Measurements from ENCODE around the gene ZNF879. TPM values are rescaled to one million over a fixed set of nuclear protein-coding genes. Genes with fewer than 3 reads are reported as not detected.

ZNF879 gene
- total RNA-seq, 3 donors from 2014 or later (not counting 1 experiment from before 2014, with no cell fraction given), result 4.2 to 7.6 (median 5.1) TPM

GRCh38 chr5:178993955-178994579, 29.5 kb upstream of the ZNF879 start:
- no peak for TF ChIP-seq CTCF (IDR thresholded peaks at IDR 0.05)

GRCh38 chr5:178994580-178995340, 28.8 kb upstream of the ZNF879 start, which contains the start of gene GRM6:
GRM6 (minus strand) TSS chr5:178995320; CDS start chr5:178994944, 376 bp downstream.
- no peaks in the 10 kb centered on the region for H3K36me3 Mint-ChIP-seq
- no peaks in the 10 kb centered on the region for H3K36me3 ChIP-seq (ENCODE audit: control insufficient read depth, insufficient read depth, low read length)
- H3K27me3 Mint-ChIP-seq (ENCODE audit: low read depth in 2 of 2), result peaks cover 24 to 32% of the 10 kb centered on the region in 2 donors
- WGBS (ENCODE audit: insufficient coverage), result 7% methylated on average over 97 of the region's 97 CpGs
- H3K4me1 ChIP-seq (ENCODE audit: control insufficient read depth, insufficient read depth, low read length), result no peaks in the 10 kb centered on the region
- no peak for TF ChIP-seq CTCF (IDR thresholded peaks at IDR 0.05)
- H3K4me3 ChIP-seq (ENCODE audit: low read length), result no peak within 1 kb of the TSS
- H3K9me3 Mint-ChIP-seq, result no peaks in the 10 kb centered on the region
- H3K27me3 ChIP-seq (ENCODE audit: control insufficient read depth, insufficient read depth, low read length), result no peaks in the 10 kb centered on the region
- H3K27ac ChIP-seq (ENCODE audit: low read length), result no peak within 1 kb of the TSS
- no peak within 1 kb of the TSS for H3K27ac Mint-ChIP-seq
- ATAC-seq, result no peak
- no peak within 1 kb of the TSS for H3K4me3 Mint-ChIP-seq
- H3K9me3 ChIP-seq (ENCODE audit: control insufficient read depth, insufficient read depth, low read length), result peaks cover 4% of the 10 kb centered on the region
- no peak for DNase-seq
- H3K4me1 Mint-ChIP-seq, result no peaks in the 10 kb centered on the region
- intact Hi-C loops (cut with micrococcal nuclease), result no loop called here

More at GRCh38 chr5:178993955-178994579, 29.5 kb upstream of the ZNF879 start:
- no peaks in the 10 kb centered on the region for H3K36me3 Mint-ChIP-seq
- H3K27me3 Mint-ChIP-seq (ENCODE audit: low read depth in 2 of 2), result peaks cover 24 to 32% of the 10 kb centered on the region in 2 donors
- no peak overlapping the region for H3K4me3 ChIP-seq (ENCODE audit: low read length)
- no peak overlapping the region for H3K4me3 Mint-ChIP-seq
- intact Hi-C loops (cut with micrococcal nuclease), result no loop called here
- no peaks in the 10 kb centered on the region for H3K9me3 Mint-ChIP-seq
- ATAC-seq (no peak), DNase-seq (no peak)
- H3K27ac Mint-ChIP-seq, result no peak overlapping the region
- 31% methylated on average over 53 of the region's 53 CpGs for WGBS (ENCODE audit: insufficient coverage)
- H3K9me3 ChIP-seq (ENCODE audit: control insufficient read depth, insufficient read depth, low read length), result peaks cover 9% of the 10 kb centered on the region
- H3K4me1 ChIP-seq (ENCODE audit: control insufficient read depth, insufficient read depth, low read length), result no peaks in the 10 kb centered on the region
- no peaks in the 10 kb centered on the region for H3K27me3 ChIP-seq (ENCODE audit: control insufficient read depth, insufficient read depth, low read length)
- H3K36me3 ChIP-seq (ENCODE audit: control insufficient read depth, insufficient read depth, low read length), result no peaks in the 10 kb centered on the region
- H3K27ac ChIP-seq (ENCODE audit: low read length), result no peak overlapping the region
- H3K4me1 Mint-ChIP-seq, result no peaks in the 10 kb centered on the region

GRCh38 chr5:178995341-178995690, 28.3 kb upstream of the ZNF879 start:
- H3K9me3 ChIP-seq (ENCODE audit: control insufficient read depth, insufficient read depth, low read length), result no peaks in the 10 kb centered on the region
- Mint-ChIP-seq H3K4me3 (no peak overlapping the region), H3K4me1 (no peaks in the 10 kb centered on the region), H3K27ac (no peak overlapping the region), H3K36me3 (no peaks in the 10 kb centered on the region), H3K27me3 (ENCODE audit: low read depth in 2 of 2) (peaks cover 24 to 32% of the 10 kb centered on the region in 2 donors), H3K9me3 (no peaks in the 10 kb centered on the region)
- H3K27ac ChIP-seq (ENCODE audit: low read length), result no peak overlapping the region
- intact Hi-C loops (cut with micrococcal nuclease), result no loop called here
- H3K4me1 ChIP-seq (ENCODE audit: control insufficient read depth, insufficient read depth, low read length), result no peaks in the 10 kb centered on the region
- H3K36me3 ChIP-seq (ENCODE audit: control insufficient read depth, insufficient read depth, low read length), result no peaks in the 10 kb centered on the region
- H3K27me3 ChIP-seq (ENCODE audit: control insufficient read depth, insufficient read depth, low read length), result no peaks in the 10 kb centered on the region
- 28% methylated on average over 3 of the region's 6 CpGs for WGBS (ENCODE audit: insufficient coverage)
- no peak for ATAC-seq
- no peak for TF ChIP-seq CTCF (IDR thresholded peaks at IDR 0.05)
- H3K4me3 ChIP-seq (ENCODE audit: low read length), result no peak overlapping the region
- no peak for DNase-seq
